NCI-H526 (cell line): ENCODE results near the gene PADI1.

Source experiments
- DNase-seq, 2 experiments: peaks; one replicate each; lab custom pipeline; 2025; lab: John Stamatoyannopoulos, UW

Gene PADI1, protein sequence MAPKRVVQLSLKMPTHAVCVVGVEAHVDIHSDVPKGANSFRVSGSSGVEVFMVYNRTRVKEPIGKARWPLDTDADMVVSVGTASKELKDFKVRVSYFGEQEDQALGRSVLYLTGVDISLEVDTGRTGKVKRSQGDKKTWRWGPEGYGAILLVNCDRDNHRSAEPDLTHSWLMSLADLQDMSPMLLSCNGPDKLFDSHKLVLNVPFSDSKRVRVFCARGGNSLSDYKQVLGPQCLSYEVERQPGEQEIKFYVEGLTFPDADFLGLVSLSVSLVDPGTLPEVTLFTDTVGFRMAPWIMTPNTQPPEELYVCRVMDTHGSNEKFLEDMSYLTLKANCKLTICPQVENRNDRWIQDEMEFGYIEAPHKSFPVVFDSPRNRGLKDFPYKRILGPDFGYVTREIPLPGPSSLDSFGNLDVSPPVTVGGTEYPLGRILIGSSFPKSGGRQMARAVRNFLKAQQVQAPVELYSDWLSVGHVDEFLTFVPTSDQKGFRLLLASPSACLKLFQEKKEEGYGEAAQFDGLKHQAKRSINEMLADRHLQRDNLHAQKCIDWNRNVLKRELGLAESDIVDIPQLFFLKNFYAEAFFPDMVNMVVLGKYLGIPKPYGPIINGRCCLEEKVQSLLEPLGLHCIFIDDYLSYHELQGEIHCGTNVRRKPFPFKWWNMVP

DNA sequence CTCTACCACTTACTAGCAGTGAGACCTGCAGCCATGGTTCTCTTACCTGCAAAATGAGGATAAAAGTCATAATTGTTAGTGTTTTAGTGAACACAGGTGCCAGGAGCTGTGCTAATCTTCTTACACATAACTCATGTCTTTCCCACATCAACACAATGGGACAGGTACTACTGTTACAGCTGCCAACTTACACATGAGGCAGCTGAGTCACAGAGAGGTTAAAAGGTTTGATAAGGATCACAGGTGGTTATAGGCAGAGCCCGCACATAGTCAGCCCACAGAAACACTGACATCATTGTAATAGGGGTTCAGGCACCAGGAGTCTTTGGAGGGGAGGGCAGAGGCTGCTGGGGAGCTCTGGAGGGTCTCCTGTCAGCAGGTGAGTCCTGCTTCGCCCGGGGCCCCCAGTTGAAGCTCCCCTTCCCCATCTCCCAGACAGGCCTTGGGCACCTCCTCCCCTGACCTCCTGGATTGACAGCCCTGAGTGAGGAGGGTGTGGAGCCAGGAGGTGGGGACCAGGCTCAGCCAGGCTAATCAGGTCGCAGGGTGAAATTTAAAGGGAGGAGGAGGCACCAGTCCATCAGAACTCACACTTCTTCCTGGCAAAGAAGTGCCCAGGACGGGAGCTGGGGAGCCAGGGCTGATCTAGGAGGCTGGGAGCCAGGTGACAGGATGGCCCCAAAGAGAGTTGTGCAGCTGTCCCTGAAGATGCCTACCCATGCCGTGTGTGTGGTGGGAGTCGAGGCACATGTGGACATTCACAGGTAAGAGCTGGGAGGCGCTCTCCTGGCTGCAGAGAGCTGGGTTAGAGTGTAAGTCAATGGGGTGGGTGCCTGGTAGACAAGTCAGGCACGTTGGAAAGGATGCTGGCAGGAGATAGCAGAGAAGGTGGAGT is at the start of gene PADI1:
Gene PADI1, plus strand, starts transcription at position 583 of the 895 bp plus-strand sequence. Its CDS starts 90 bp downstream, at position 673.
- DNase-seq, result no peak

DNA sequence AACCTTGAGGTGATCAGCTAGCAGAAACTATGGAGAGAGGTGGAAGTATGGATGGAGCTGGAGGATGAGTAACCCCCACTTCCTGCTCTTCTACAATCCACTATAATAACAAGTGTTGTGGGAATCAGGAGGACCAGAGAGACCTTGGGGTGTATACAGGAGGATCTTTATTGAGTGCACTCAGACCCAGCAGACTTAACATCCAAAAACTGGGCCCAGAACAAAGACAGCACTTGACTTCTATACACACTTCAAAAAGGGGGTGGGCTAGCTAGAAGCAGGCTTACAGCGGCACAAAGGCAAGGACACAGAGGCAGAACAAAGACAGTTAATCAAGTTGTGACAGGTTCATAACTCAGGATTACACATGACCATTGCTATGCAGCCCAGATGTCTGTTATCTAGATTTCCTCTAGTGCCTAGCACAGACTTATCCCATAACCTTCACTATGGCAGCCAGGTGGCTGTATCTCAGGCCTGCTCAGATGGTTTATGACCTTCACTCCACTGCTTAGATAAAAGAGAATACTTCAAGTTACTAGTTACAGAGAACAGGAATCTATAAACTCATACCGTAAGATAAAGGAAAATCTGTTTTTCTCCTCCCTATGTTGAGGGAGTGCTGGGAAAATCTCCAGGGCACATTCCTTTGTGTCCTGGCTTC is 49.5 kb upstream of the PADI1 start:
- no peak for DNase-seq

DNA sequence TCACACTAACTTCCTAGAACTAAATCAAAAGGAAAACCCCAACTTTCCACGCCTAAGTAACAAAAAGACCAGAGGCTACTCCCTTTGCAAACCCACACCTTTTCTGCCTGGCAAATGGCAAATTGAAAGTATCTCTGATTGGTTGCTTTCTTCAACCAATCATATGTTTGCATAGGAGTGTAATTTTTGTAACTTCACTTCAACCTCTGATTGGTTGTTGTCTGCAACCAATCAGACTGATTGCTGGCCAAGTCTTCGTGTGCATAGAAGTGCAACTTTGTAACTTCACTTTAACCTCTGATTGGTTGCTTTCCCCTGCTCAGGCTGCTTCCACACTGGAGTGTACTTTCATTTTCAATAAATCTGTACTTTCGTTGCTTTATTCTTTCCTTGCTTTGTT is 48.8 kb upstream of the PADI1 start:
- DNase-seq, result no peak

DNA sequence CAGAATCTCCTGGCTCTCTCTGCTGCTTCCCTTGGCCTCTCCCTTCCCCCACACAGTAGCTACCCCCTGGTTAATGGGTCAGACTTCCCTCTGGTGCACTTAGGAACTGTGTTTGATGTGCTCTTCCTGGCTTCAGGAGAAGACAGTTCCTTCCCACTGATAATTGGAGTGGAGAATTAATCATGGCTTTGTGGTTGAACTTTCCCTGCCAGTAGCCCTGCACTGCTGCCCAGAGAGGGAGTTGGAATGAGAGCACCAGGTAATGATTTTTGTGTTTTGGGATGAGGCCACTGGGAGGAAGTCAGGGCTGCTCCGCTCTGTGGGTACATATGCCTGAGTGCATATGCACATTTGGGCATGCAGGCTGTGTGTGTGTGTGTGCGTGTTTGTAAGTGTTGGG is 46.0 kb upstream of the PADI1 start:
- DNase-seq, result no peak

DNA sequence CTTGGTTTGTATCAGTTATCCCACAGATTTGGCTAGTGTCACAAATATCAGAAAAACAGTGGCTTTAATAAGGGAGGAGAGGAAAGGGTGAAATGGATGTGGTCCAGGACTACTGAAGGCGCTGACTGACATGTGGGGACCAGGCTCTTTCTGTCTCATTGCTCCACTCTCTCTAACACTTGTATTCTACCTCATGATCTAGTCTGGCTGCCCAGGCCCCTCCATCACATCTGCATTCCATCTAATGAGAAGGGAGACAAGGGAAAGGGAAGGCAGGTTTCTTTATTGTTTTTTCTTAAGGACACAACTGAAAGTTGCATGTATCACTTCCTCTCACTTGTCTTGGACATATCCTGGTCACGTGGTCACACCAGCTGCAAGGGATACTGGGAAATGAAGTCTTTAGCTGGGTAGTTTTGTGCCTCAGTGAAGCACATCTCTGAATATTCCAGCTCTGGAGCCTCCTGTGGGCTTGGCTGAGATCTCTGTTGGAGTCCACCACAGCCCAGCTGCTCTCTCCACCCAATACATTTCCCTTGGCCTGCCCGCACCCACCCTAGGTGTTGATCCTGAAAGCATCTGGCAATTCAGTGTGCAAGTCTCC is 43.7 kb upstream of the PADI1 start:
- DNase-seq, result no peak

DNA sequence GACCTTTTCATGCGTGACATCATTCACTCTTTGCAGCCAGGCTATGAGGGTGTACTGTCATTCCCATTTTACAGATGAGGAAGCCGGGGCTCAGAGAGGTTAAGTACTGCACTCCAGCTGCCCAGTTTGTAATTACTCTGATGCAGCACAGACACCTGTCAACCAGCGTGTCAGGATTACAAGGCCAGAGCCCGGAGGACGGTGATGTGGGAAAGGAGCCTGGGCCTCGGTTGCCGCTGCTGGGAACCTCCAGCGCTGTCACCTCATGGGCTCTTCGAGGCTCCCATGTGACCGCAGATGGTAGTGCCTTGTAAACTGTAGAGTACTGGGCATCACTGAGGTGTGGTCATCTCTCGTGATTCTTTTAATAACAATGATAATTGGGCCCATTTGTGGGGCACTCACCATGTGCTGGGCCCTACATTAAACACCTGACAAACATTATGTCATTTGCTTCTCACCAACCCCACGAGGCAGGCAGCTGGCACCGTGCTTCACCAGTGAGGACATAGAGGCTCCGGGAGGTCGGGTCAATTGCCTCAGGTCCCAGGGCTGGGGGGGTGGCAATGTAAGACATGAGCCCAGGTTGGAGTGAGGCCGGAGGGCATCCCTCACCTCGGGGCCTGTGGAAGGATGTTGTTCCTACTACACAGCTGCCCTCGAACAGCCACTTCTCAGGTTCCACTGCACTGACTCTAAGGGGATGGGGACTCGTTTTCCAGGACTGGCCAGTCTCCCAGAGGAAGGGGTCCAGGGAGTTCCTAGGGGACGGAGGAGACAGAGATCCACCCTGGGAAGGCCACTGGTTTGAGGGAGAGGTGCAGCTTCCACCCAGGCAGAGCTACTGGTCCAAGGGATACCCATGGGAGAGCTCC is 42.8 kb upstream of the PADI1 start:
- no peak for DNase-seq

DNA sequence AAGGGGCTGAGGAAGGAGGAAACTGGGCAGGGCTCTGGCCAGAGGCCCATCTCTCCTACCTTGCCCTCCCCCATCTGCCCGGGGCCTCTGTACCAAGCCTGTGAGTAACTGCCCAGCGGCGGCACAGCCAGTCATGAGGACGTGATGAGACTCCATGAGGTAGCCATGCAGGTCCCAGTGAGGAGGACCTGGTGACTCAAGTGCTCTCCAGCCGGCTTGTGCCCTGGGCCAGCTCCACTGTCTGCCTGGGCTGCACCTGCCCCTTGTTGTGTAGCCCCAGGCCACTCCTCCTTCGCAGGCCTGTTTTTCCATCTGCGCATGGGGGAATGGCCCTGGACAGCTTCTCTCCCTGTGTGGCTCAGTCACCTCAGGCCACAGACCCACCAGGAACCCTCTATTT is 42.0 kb upstream of the PADI1 start:
- no peak for DNase-seq

DNA sequence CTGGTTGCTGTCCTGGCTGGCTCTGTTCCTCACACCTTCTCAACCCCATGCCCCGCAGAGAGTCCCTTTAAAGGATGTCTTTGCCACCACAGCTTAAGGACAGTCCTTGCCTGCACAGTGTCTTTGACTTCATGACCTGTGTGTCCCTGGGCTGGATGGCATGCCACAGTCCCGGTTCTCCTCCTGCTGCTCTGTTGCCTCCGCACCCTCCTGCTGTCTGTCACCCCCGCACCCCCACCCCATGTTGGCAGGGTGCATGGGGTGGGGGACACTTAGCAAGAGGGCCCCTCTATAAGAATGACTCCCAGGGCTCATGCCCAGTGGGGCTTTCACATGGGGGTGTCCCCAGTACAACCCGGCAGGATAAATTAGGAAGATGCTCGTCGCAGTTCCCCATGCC is 41.6 kb upstream of the PADI1 start:
- DNase-seq, result no peak

DNA sequence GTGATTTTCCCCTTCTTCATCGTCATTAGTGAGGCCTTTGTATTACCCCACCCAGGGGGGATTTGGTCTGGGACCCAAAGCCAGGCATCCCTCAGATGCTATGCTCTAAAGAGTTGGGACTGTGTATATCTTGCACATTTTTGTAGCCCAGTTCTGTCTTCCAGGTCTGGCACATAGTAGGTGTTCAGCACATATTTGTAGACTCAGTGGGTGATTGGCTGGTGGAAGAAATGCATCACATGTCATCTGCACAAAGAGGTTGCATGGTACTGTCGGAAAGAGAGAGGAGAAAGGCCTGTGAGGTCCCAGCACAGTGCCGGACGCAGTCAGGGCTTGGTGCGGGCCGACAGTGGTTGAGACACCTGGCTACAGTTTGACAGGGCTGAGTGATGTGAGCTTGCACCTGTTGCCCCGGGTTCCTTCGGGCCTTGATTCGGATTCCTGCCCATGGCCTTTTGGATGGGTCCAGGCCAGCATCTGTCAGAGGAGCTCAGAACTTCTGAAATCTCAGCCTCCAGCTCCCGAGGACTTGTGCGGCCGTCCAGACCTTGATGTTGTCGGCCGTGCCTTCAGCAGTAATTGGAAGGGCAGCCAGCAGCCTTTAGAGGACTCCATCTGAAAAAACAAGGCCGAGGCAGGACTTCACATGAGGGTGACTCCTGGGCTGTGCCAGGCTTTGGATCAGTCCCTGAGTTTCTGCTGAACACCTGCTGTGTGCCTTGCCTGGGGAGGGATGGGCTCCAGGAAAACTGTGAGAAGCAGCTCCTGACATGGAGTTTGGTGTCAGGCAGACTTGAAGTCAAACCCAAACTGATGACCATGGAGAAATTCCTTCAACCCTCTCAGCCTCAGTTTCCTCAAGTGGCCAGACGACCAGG is 40.9 kb upstream of the PADI1 start:
- no peak for DNase-seq

DNA sequence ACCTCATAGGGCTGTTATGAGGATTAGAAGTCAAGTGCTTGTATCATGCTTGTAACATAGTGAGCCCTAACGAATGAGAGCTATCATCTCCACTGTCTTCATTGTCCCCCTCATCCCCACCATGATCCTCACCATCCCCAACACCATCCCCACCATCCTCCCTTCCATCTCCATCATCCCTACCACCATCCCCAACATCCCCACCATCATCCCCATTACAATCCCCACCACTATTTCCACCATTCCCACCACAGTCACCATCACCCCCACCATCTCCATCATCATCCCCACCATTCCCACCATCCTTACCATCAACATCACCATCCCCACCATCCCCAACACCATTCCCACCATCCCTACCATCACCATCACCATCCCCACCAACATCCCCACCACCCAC is 39.1 kb upstream of the PADI1 start:
- no peak for DNase-seq

DNA sequence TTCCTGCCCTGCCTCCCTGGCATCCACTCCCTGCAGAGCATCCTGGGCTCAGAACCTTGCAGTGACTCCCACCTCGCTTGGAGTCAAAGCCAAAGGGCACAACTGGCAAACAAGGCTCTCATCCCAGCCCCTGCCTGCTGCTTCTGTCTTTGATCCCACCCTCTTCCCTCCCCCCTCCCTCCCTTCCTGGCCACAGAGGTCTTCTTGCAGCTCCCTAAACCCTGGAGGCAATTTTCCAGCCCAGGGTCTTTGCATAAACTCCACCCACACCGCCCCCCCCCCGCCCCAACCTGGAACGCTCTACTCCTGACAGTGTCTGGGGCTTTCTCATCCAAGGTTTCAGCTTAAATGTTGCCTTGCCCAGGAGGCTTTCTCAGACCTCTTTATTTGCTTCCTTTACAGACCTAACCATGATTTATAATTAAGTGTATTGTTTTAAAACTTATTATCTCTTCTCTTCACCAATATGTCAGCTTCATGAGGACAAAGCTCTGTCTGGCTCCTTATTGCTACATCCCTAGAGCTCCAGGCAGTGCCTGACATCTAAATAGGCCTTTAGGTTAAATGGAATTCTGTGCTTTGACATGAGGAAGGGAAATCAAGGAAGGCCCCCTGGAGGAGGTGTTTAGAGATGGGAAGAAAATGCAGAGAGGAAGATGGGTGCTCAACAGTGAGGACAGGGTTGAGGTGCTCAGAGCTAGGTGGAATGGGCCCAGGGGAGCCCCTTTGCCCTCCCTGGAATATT is 37.7 kb upstream of the PADI1 start:
- peak; percentile 47 to 56 for DNase-seq

DNA sequence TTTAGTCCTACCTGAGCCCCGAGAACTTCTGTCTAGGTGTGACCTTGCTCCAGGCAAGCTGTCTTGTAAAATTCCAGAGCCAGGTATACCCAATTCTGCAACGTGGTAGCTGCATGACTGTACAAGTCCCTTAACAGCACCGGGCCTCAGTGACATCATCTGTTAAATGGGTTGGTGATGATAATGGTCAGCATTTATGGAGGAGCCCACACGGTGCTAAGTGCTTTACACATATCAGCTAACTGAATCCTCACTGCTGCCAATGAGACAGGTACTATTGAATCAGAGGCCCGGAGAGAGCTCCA is 37.2 kb upstream of the PADI1 start:
- no peak for DNase-seq

DNA sequence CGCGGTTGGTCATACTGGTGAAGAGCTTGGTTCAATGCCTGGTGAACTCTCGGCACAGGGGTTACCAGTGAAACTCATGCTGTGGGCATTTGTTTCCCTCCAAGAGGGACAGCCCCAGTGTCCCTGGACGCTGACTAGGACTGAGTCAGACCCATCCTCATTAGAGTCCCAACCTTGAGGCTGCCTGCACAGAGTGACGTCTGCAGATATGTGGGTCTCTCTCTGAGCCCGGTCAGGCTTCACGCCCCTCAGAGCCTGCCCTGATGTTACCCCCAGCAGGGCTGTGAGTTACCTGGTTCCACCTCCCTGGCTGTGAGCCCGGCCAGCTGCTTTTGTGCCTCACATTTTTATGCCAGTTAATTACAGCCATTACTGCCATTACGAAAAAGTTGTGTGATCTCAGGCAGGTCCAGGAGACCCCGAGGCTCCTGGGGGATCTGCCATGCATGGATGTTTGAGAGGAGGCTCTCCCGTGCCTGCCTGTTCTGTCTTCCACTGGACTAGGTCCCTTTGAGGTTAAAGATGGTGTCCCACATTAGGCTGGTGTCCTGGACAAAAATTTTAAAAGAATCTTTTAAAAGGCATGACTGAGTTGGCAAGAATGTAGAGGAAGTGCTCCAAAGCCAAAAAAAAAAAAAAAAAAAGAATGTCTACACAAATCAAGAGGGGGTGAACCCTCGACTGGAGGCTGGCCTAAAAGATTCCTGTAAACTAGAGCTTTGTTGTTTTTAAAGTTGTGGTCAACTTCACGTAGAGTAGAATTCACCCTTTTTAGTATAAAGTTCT is 36.6 kb upstream of the PADI1 start:
- DNase-seq, result no peak

DNA sequence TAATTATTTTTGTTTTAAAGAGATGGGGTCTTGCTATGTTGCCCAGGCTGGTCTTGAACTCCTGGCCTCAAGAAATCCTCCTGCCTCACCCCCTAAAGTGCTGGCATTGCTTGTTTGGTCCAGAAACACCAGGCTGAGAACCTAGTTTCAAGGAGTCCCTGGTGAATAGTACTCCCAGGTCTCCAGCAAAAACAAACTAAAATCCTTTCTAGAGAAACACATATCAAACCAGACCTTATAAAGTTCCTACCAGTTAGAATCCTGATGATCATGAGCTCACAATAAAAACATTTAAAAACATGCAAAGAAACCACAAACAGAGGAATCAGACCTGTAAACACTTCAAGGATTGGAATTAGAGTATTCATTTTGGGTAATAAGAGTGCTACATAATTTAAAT is 34.4 kb upstream of the PADI1 start:
- no peak for DNase-seq

DNA sequence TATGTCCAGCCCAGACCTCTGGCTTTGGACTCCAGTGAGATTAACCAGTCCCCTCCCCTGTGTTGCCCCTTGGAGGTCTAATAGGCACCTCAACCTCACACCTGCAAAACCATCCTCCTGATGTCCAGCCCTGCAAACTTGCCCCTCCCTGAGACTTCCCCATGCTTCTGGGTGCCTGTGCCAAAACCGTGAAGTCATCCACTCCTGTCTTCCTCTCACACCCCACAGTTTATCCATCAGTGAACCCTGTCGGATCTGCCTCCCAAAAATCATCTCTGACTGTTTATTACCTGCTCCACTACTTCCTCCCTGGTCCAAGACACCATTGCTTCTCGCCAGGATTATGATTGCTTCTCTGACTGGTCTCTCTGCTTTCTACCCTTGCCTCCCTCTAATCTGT is 31.7 kb upstream of the PADI1 start:
- DNase-seq, result no peak

DNA sequence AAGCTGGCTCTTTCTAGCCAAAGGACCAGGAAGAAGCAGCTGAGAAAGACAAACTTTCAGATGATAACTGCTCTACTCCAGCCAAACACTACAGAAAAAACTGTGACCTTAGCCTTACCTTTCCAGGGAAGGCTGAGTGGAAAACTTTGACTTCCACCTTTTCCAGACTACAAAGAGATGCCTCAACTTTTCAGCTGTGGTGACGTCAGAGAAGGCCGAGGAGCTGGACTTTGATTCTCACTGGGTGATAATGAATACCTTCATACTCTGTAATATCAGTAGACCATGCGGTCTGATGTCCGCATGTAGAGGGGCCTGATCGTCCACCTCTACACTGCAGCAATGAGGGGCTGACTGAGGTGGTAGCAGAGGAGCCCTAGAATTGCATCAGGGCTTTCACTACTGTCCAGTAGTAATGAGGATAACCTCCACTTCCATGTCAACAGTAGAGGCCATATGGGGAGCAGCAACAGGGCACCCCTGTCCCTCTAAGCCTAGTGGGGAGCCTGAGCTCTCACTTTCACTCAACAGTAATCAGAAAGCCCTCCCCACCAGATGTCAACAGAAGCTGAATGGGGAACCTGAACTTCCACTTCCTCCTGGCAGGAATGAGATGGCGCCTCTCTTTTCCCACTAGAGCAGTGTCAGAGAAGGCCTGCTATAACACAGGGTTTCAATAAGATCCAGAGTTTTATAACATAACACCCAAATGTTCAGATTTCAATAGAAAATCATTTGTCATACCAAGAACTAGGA is 28.4 kb upstream of the PADI1 start:
- no peak for DNase-seq

DNA sequence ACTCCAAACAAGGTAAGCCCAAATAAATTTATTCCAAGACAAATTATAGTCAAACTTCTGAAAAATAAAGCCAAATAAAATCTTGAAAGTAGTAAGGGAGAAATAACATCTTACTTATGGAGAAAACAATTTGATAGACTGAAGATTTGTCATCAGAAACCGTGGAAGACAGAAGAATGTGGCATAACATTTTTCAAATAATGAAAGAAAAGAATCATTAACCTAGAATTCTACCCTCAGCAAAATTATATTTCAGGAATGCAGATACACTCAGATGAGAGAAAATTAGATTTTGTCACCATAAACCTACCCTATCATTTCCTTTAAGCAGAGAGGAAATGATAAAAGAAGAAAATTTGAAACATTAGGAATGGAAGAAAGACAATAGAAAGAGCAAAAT is 27.3 kb upstream of the PADI1 start:
- DNase-seq, result no peak
